ENCODE data around the gene B4GALNT4.
"Not testable (repeated sequence)": the region's sequence is repeated elsewhere in the genome, so short reads cannot be mapped to it uniquely, and the experiment has no call there.

The B4GALNT4 gene

DNA sequence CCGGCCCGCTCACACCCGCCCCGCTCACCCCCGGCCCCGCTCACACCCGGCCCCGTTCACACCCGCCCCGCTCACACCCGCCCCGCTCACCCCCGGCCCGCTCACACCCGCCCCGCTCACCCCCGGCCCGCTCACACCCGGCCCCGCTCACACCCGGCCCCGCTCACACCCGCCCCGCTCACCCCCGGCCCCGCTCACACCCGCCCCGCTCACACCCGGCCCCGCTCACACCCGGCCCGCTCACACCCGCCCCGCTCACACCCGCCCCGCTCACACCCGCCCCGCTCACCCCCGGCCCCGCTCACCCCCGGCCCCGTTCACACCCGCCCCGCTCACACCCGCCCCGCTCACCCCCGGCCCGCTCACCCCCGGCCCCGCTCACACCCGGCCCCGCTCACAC is 31.9 kb downstream of the B4GALNT4 start:
- in situ Hi-C loops (cut with MboI; ENCODE audit: low pct_unique_long_range_greater_than_20kb, low sequenced_read_pairs); DNase-seq: not testable (repeated sequence)

DNA sequence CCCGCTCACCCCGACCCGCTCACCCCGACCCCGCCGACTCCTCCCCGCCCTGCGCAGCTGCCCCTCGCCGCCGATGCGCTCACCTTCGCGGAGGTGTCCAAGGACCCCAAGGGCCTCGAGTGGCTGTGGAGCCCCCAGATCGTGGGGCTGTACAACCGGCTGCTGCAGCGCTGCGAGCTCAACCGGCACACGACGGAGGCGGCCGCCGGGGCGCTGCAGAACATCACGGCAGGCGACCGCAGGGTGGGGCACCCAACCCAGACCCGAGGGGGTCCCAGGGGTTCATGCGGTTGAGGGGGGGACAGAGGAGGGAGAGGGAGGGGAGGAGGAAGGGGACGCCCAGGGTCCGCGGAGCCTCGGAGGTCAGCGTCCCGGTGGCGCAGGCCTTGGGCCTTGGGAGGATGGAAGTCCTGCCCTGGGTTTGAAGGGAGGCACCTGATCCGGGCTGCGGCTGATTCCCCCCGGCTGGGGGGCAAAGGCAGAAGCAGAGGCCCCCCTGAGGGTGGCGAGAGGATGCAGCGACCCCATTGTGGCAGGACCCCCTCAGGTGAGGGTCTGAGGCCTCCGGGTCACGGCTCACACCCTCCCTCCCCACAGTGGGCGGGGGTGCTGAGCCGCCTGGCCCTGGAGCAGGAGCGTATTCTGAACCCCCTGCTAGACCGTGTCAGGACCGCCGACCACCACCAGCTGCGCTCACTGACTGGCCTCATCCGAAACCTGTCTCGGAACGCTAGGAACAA is 33.9 kb downstream of the B4GALNT4 start:
- in situ Hi-C loops (cut with MboI; ENCODE audit: low pct_unique_long_range_greater_than_20kb, low sequenced_read_pairs) = no loop called here
- DNase-seq = no peak

DNA sequence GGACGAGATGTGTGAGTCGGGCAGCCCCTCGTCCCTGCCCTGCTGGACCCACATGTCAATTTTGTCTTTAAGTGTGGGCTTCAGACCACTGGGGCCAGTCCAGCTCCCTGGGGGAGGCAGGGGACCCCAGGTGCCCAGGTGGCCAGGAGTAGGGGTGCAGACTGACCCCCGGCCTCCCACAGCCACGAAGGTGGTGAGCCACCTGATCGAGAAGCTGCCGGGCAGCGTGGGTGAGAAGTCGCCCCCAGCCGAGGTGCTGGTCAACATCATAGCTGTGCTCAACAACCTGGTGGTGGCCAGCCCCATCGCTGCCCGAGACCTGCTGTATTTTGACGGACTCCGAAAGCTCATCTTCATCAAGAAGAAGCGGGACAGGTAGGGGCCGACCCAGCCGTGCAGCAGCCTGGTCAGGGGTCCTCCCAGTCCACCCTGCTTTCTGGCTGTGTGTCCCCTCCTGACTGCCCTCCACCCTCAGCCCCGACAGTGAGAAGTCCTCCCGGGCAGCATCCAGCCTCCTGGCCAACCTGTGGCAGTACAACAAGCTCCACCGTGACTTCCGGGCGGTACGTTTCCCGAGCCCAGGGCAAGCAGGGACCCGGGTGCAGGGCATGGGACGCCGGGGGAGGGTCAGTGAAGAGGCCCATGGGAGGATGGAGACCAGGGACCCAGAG is 34.6 kb downstream of the B4GALNT4 start:
- in situ Hi-C loops (cut with MboI; ENCODE audit: low pct_unique_long_range_greater_than_20kb, low sequenced_read_pairs) = no loop called here
- no peak for DNase-seq

DNA sequence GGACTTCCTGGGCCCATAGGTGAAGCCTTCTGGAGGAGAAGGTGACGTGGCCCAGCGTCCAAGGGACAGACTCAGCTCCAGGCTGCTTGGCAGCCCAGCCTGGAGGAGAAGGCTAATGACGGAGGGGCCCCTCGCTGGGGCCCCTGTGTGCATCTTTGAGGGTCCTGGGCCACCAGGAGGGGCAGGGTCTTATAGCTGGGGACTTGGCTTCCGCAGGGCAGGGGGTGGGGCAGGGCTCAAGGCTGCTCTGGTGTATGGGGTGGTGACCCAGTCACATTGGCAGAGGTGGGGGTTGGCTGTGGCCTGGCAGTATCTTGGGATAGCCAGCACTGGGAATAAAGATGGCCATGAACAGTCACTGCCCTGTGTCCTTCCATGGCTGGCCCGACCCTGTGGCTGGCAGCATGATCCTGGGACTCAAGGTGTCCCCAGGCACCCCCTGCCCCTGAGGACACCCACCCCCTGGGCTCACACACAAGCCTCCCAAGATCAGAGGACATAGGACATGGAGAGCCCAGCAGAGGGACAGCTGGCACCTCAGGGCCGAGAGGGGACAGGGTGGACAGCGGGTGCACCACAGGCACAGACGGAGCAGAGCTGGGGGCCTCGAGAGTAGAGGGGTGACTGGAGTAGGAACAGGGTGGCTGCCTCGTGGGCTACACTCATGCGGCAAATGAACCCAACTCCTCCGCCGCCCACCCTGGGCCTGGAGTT is 35.4 kb downstream of the B4GALNT4 start:
- DNase-seq = no peak
- in situ Hi-C loops (cut with MboI; ENCODE audit: low pct_unique_long_range_greater_than_20kb, low sequenced_read_pairs) = no loop called here

GRCh38 chr11:405323-405953 is 36.1 kb downstream of the B4GALNT4 start:
- in situ Hi-C loops (cut with MboI; ENCODE audit: low pct_unique_long_range_greater_than_20kb, low sequenced_read_pairs) = no loop called here
- DNase-seq = no peak

- no peak for DNase-seq
- in situ Hi-C loops (cut with MboI; ENCODE audit: low pct_unique_long_range_greater_than_20kb, low sequenced_read_pairs) = no loop called here
These were observed 36.9 kb downstream of the B4GALNT4 start for GRCh38 chr11:405954-406795.

GRCh38 chr11:406796-407650 is 37.7 kb downstream of the B4GALNT4 start:
- peak; percentile 83 for DNase-seq
- in situ Hi-C loops (cut with MboI; ENCODE audit: low pct_unique_long_range_greater_than_20kb, low sequenced_read_pairs) = no loop called here

GRCh38 chr11:407651-408123 is 38.4 kb downstream of the B4GALNT4 start:
- DNase-seq = no peak
- in situ Hi-C loops (cut with MboI; ENCODE audit: low pct_unique_long_range_greater_than_20kb, low sequenced_read_pairs) = no loop called here

DNA sequence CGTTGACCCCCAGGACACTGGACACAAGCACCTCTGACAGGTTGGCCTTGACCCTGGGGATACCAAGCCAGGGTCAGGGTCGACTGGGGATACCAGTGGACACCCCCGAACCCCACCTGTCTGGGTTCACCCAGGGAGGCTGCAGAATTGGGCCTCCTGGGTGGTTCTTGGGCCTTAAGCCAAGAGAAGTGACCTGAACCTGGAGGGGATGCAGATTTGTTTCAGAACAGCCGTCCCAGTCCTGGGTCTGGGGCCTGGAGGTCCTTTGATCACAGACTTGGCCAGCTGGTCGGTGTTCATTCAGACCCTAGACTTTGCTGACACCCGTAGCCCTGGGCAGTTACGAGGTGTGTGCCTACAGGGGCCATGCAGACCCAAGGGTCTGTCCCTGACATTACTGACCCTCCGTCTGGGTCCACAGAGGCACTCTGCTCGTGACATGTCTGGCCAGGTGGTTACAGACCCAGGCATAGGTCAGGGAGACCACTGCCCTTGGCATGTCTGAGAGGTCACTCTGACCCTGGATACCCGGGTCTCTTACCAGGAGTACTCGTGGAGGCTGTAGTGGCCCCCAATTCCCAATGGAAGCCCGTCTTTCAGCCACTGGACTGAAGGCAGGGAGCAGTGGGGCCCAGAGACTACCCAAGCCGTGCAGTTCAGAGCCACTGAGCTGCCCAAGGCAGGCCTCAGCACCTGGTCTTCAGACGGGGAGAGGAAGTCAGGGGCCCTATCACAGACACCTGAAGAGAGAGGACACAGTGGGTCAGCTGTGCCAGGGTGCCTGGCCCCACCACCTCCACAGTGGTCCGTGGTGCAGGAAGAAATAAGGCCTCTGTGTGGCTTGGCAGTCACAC is 39.1 kb downstream of the B4GALNT4 start:
- no peak for DNase-seq
- in situ Hi-C loops (cut with MboI; ENCODE audit: low pct_unique_long_range_greater_than_20kb, low sequenced_read_pairs) = no loop called here

GRCh38 chr11:409008-409599 is 39.8 kb downstream of the B4GALNT4 start:
- no peak for DNase-seq
- in situ Hi-C loops (cut with MboI; ENCODE audit: low pct_unique_long_range_greater_than_20kb, low sequenced_read_pairs) = no loop called here

DNA sequence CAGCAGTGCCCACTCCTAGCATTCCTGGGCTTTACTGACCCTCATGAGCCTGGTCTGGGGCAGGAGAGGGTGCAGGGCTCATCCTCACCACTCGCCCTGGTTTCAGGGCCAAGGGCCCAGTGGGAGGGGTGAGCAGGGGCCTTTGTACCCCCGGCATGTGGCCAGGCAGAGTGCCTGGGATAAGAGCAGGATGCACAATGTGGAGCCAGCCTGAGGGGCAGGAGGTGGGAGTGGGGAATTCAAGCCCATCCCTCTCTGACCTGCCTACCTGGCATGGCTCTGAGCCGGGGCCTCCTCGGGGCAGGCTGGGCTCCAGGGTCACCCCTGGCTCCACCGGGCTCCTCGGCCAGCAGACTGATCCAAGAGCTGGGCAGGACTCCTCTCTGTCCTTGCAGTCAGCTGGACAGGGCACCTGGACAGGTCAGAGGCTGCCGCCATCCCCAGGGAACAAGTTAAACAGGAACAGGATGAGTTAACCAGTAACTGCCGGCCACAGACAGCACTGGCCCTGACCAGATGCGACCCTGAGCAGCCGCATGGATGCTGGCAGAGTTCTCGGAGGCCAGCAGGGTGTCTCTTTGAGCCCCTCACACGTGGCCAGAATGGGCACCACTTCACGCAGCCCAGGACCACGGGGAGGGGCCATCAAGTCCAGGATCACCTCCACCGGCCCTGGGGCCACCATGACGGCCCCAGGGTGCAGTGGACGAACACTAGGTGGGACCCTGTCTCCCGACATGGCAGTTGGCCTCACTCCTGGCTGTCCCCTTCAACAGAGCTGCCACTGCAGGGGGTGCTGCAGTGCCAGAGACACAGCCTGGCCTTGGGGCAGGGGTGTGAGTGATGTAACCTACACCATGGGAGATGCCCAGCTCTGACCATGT is 40.5 kb downstream of the B4GALNT4 start:
- in situ Hi-C loops (cut with MboI; ENCODE audit: low pct_unique_long_range_greater_than_20kb, low sequenced_read_pairs) = no loop called here
- no peak for DNase-seq

GRCh38 chr11:410711-411110 is 41.4 kb downstream of the B4GALNT4 start:
- DNase-seq; in situ Hi-C loops (cut with MboI; ENCODE audit: low pct_unique_long_range_greater_than_20kb, low sequenced_read_pairs): not testable (repeated sequence)

DNA sequence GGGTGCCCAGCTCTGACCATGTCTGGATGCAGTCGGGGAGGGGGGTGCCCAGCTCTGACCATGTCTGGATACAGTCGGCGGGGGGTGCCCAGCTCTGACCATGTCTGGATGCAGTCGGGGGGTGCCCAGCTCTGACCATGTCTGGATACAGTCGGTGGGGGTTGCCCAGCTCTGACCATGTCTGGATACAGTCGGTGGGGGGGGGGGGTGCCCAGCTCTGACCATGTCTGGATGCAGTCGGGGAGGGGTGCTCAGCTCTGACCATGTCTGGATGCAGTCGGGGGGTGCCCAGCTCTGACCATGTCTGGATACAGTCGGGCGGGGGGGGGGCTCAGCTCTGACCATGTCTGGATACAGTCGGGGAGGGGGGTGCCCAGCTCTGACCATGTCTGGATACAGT is 42.2 kb downstream of the B4GALNT4 start:
- in situ Hi-C loops (cut with MboI; ENCODE audit: low pct_unique_long_range_greater_than_20kb, low sequenced_read_pairs) = not testable (repeated sequence)

GRCh38 chr11:412641-413119 is 43.4 kb downstream of the B4GALNT4 start:
- DNase-seq = no peak
- in situ Hi-C loops (cut with MboI; ENCODE audit: low pct_unique_long_range_greater_than_20kb, low sequenced_read_pairs) = no loop called here

More for the DNA sequence above, 42.2 kb downstream of the B4GALNT4 start:
- DNase-seq = not testable (repeated sequence)

All from KBM-7 (cell line).